ENCODE measurements around the gene SORBS1.

The SORBS1 gene

DNA sequence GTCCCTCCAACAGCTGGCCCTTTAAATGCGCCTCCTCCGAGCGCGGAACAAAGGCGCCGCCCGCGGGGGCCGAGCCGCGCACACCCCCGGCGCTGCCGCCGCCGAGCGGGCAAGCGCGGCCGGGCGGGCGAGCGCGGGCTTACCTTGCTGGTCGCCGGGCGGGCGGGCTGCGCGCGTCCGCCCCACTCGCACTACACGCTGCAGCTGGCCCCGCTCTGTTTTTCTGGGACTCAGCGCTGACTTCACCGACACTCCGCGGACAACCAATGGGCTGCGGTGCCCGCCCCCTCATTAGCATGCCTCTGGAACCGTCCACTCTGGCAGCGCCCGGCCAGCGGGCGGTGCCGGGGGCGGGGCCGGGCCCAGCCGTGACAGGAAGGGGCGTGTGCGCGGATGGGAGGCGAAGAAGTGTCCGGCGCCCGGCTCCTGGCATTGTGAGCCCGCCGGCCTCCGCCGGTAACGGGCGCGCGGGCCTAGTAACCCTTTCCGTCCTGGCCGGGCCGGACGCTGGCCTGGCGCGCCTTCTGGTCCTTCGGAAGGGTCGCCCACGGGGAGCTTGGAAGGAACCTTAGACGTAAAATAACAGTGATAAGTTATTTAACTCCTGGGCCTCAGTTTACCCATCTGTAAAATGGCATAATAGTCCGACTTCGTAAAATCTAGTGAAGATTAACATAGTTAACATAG is at the start of gene SORBS1:
SORBS1 (minus strand) TSS at position 195 of the 687 bp plus-strand sequence. CDS start 120,236 bp downstream, outside the sequence.
- DNase-seq: peak; percentile 86 to 96

DNA sequence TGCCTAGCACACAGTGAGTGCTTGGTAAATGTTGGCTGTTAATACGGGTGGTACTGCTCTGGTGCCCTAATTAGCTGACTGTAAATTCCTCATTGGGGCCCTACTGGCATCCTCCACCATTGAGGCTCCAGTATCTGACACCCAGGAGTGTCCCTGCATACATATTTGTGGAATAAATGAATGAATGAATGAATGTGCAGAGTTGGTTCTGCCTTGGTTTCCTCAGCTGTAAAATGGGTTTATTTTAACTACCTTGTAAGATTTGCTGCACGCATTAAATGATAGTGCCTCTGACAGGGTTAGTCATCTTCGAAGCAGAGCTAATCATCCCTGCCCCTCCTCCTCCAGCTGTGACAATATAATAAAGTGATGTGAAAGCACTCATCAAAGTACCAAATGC is 49.6 kb upstream of the SORBS1 start:
- no peak for DNase-seq

- DNase-seq: no peak
Observed at GRCh38 chr10:95606922-95607321, 45.8 kb upstream of the SORBS1 start.

DNA sequence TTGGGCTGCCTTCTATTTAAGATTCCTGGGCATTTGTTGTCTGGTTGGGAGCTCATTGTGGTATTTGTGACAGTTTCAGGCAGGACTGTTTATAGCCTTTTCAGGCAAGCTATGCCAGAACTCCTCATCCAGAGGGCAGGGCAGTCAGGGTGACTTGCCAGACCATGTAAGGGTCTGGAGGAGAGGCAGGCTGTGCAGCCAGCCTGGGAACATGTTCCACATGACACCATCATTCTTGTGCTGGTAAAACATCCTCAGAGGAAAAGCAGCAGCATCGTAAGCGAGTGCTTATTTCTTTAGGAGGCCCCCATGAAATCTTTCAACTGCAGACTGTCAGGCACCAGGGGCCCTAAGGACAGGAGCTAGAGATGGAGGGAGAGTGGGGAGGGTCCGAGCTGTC is 44.0 kb upstream of the SORBS1 start:
- no peak for DNase-seq

- no peak for DNase-seq
Observed at GRCh38 chr10:95604630-95605029, 43.5 kb upstream of the SORBS1 start.

DNA sequence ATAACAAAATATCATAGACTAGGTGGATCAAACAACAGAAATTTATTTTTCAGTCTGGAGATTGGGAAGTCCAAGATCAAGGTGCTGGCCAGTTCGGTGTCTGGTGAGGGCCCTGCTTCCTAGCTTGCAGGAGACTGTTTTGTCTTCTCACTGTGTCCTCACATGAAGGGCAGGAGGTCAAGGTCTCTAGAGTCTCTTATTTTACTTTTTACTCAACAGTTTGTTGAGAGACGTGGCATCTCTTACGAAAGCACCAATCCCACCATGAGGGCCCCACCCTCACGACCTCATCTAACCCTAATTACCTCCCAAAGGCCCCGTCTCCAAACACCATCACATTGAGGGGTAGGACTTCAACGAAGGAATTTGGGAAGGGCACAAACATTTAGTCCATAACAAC is 41.2 kb upstream of the SORBS1 start:
- DNase-seq: no peak

- peak; percentile 64 to 81 for DNase-seq
Observed at GRCh38 chr10:95601116-95601719, 40.0 kb upstream of the SORBS1 start.

GRCh38 chr10:95600158-95600557 is 39.0 kb upstream of the SORBS1 start:
- DNase-seq: no peak

DNA sequence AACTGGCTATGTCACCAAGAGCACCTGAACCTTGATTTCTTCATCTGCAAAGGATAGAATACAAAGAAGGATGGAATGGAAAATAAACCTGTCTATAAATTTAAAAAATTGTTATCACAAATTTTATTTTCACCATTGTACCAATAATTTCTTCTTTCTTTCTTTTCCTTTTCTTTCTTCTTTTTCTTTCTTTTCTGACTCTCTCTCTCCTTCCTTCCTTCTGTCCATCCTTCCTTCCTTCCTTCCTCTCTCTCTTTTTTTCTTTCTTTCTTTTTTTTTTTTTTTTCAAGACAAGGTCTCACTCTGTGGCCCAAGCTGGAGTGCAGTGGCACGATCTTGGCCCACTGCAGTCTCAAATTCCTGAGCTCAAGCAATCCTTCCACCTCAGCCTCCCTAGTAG is 36.6 kb upstream of the SORBS1 start:
- DNase-seq: no peak

DNA sequence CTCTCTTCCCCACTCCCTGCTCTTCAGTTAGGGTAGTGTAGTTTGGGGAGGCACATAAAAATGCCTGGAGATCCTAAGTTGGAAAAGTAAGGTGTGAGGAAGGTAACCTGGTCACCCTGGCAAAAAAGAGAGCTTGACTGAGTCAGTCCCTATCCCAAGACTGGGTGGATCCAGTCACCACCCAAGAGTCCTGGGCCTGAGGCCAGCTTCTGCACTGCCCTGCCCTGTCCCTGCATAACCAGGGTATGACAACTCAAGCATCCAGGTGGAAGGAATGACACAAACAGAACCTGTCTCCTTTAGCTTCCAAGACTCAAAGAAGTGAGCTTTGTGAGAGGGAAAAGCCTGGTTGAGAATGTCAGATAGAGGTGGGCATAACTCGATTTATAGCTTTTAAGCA is 26.9 kb upstream of the SORBS1 start:
- no peak for DNase-seq

DNA sequence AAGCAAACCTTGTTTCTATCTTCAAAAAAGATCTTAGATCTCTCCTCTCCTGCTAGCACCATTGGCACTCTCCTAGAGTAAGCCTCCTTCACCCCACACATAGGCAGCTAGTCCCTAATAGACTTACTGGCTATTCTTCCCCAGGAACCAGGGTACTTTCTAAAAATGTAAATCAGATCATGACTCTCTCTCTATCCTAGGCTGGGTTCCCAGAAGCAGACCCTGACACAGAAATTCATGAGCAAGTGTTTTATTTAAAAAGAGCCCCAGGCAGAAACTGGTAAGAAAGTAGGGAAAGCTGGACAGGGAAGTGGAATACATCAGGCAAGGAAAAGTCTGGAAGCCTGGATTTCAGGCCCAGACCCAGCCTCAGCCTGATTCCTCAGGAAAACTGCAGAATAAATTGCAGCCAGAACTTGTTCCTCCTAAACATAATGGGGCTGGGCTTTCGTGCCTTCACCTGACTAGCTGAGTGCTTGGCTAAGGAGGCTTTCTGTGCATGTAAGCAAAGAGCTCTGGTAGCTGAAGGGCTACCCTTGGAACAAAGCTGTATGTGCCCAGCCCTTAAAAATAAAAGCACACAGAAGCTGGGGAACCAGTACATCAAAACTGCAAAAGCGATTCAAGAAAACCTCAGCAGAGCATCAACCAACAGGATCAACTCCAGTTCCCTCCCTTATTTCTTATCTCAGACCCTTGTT is 18.8 kb upstream of the SORBS1 start:
- DNase-seq: no peak

DNA sequence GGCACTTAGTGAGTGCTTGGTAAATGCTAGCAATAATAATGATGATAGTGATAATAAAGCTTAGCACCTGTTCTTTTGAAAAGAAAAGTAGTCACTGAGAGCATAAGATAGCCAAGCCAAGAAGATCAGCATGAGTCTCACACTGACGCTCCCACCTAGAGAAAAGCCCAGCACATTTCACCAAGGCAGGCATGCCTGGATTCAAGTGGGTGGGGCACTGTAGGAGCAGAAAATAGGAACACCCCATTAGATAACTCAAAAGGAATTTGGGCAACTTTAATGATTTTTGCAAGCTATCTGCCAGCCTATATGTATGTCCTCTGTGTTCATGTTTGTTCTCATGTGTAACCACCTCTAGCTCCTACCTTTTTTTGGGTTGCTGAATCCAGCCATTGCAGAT is 18.1 kb upstream of the SORBS1 start:
- DNase-seq: no peak

- DNase-seq: no peak
Observed at GRCh38 chr10:95578619-95579018, 17.4 kb upstream of the SORBS1 start.

GRCh38 chr10:95574649-95575365 is 13.6 kb upstream of the SORBS1 start:
- no peak for DNase-seq

- DNase-seq: no peak
Observed at GRCh38 chr10:95573964-95574604, 12.9 kb upstream of the SORBS1 start.

- no peak for DNase-seq
Observed at GRCh38 chr10:95573527-95573926, 12.4 kb upstream of the SORBS1 start.

GRCh38 chr10:95572131-95572820 is 11.1 kb upstream of the SORBS1 start:
- no peak for DNase-seq

GRCh38 chr10:95571390-95571789 is 10.2 kb upstream of the SORBS1 start:
- DNase-seq: no peak

GRCh38 chr10:95569368-95569767 is 8.2 kb upstream of the SORBS1 start:
- DNase-seq: no peak

- no peak for DNase-seq
Observed at GRCh38 chr10:95567903-95568630, 6.9 kb upstream of the SORBS1 start.

- no peak for DNase-seq
Observed at GRCh38 chr10:95566136-95566535, 5.0 kb upstream of the SORBS1 start.

- DNase-seq: no peak
Observed at GRCh38 chr10:95565336-95565735, 4.2 kb upstream of the SORBS1 start.

Measured in NCI-H526 (cell line).